Natural killer cell (primary cell): ENCODE results near the gene CHID1. TPM values are rescaled to one million over a fixed set of nuclear protein-coding genes. Genes with fewer than 3 reads are reported as not detected.

Source experiments
- ATAC-seq, 3 donors: fragments of 150-1000 bp in 2 of 3; fragments of 200-7000 bp in 1 of 3; cut with Tn5 transposase; 1 replicate in 1 of 3; 2 replicates in 2 of 3; pipeline ENCODE4 v1.10.0; 2021; ENCODE audit warnings: mild to moderate bottlenecking in 2 of 3, moderate library complexity in 2 of 3
- DNase-seq, 2 donors: peaks; one replicate each; pipeline versions ENCODE4 v3.0.0 to v3.0.0-alpha.2; 2013 to 2021; ENCODE audit warnings: mixed read lengths in 1 of 2
- H3K27ac ChIP-seq: one replicate; pipeline ENCODE4 v1.5.1; 2013; ENCODE audit warnings: mild to moderate bottlenecking, low read length
- H3K27me3 ChIP-seq: one replicate; pipeline ENCODE4 v1.6.1; 2013; ENCODE audit warnings: low read length; ENCODE audit not compliant: control insufficient read depth, insufficient read depth
- H3K36me3 ChIP-seq: one replicate; pipeline ENCODE4 v1.6.1; 2013; ENCODE audit warnings: low read length; ENCODE audit not compliant: control insufficient read depth, insufficient read depth
- H3K4me1 ChIP-seq: one replicate; pipeline ENCODE4 v1.6.1; 2013; ENCODE audit warnings: low read length; ENCODE audit not compliant: control insufficient read depth, insufficient read depth
- H3K4me3 ChIP-seq: one replicate; pipeline ENCODE4 v1.5.1; 2013; ENCODE audit warnings: low read length
- H3K9me3 ChIP-seq: one replicate; pipeline ENCODE4 v1.6.1; 2013; ENCODE audit warnings: low read length; ENCODE audit not compliant: control insufficient read depth, insufficient read depth
- H3K27ac Mint-ChIP-seq, 2 donors: one replicate each; pipeline ENCODE4 v1.8.0; 2022; ENCODE audit warnings: mild to moderate bottlenecking in 2 of 2, mixed read lengths in 2 of 2, moderate library complexity in 1 of 2
- H3K27me3 Mint-ChIP-seq, 2 donors: one replicate each; pipeline ENCODE4 v1.8.0; 2022; ENCODE audit warnings: low read depth in 2 of 2, mixed read lengths in 2 of 2
- H3K36me3 Mint-ChIP-seq: one replicate; pipeline ENCODE4 v1.8.0; 2022; ENCODE audit warnings: mixed read lengths
- H3K4me1 Mint-ChIP-seq, 2 donors: one replicate each; pipeline ENCODE4 v1.8.0; 2022; ENCODE audit warnings: mixed read lengths in 2 of 2
- H3K4me3 Mint-ChIP-seq: one replicate; pipeline ENCODE4 v1.8.0; 2022; ENCODE audit warnings: mild to moderate bottlenecking, moderate library complexity, mixed read lengths
- H3K9me3 Mint-ChIP-seq, 2 donors: one replicate each; pipeline ENCODE4 v1.8.0; 2022; ENCODE audit warnings: mixed read lengths in 2 of 2
- WGBS: methylation state at CpG from one replicate; pipeline ENCODE4 v1.1.7; 2013; ENCODE audit warnings: missing lambda C conversion rate; ENCODE audit not compliant: insufficient coverage; 5-methylcytosine and 5-hydroxymethylcytosine counted together
- intact Hi-C: fragments of 100-400 bp; cut with micrococcal nuclease; formaldehyde crosslinking; loops from one replicate; pipeline ENCODE4 v1.14.2; 2022
- total RNA-seq, 4 donors: library from RNA; stranded (reverse); fragments of 120-200 nt in 1 of 4; gene quantifications; one replicate each; pipeline versions ENCODE4 v1.2.3 to v1.2.4, GENCODE V29; 2013 to 2022
- TF ChIP-seq, protein P1 (sequence below): fragments of 200-600 bp; IDR thresholded peaks from one replicate; pipeline ENCODE4 v1.8.0; 2022; ENCODE audit warnings: antibody characterized with exemption

The CHID1 gene
- total RNA-seq, 3 donors from 2014 or later (not counting 1 experiment from before 2014, with no cell fraction given) = 32.6 to 40.3 (median 33.2) TPM

- ATAC-seq (no peak), DNase-seq (no peak)
- no peaks in the 10 kb centered on the region for H3K27me3 Mint-ChIP-seq
- Histone ChIP-seq H3K27ac (no peak overlapping the region), H3K36me3 (no peaks in the 10 kb centered on the region), H3K9me3 (no peaks in the 10 kb centered on the region), H3K27me3 (no peaks in the 10 kb centered on the region), H3K4me3 (no peak overlapping the region), H3K4me1 (no peaks in the 10 kb centered on the region)
- H3K9me3 Mint-ChIP-seq = no peaks in the 10 kb centered on the region
- no peak overlapping the region for H3K4me3 Mint-ChIP-seq
- no peak overlapping the region for H3K27ac Mint-ChIP-seq
- no peaks in the 10 kb centered on the region for H3K36me3 Mint-ChIP-seq
- 88% methylated on average over 10 of the region's 11 CpGs for WGBS
- TF ChIP-seq, protein P1, sequence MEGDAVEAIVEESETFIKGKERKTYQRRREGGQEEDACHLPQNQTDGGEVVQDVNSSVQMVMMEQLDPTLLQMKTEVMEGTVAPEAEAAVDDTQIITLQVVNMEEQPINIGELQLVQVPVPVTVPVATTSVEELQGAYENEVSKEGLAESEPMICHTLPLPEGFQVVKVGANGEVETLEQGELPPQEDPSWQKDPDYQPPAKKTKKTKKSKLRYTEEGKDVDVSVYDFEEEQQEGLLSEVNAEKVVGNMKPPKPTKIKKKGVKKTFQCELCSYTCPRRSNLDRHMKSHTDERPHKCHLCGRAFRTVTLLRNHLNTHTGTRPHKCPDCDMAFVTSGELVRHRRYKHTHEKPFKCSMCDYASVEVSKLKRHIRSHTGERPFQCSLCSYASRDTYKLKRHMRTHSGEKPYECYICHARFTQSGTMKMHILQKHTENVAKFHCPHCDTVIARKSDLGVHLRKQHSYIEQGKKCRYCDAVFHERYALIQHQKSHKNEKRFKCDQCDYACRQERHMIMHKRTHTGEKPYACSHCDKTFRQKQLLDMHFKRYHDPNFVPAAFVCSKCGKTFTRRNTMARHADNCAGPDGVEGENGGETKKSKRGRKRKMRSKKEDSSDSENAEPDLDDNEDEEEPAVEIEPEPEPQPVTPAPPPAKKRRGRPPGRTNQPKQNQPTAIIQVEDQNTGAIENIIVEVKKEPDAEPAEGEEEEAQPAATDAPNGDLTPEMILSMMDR = no peak
- H3K4me1 Mint-ChIP-seq = no peaks in the 10 kb centered on the region
- intact Hi-C loops = no loop called here
Observed at GRCh38 chr11:864898-865297, 45.7 kb downstream of the CHID1 start.

GRCh38 chr11:863910-864827, 46.4 kb downstream of the CHID1 start:
- TF ChIP-seq, protein P1 = no peak
- H3K4me3 Mint-ChIP-seq = no peak overlapping the region
- no peaks in the 10 kb centered on the region for H3K9me3 ChIP-seq
- no peaks in the 10 kb centered on the region for H3K27me3 ChIP-seq
- H3K4me1 ChIP-seq = no peaks in the 10 kb centered on the region
- 95% methylated on average over 31 of the region's 31 CpGs for WGBS
- DNase-seq (no peak), ATAC-seq (no peak)
- no peaks in the 10 kb centered on the region for H3K9me3 Mint-ChIP-seq
- no peak overlapping the region for H3K27ac Mint-ChIP-seq
- no peak overlapping the region for H3K4me3 ChIP-seq
- no peak overlapping the region for H3K27ac ChIP-seq
- H3K27me3 Mint-ChIP-seq = no peaks in the 10 kb centered on the region
- intact Hi-C loops = no loop called here
- no peaks in the 10 kb centered on the region for H3K36me3 Mint-ChIP-seq
- H3K4me1 Mint-ChIP-seq = peaks cover 0 to 4% of the 10 kb centered on the region in 2 donors
- no peaks in the 10 kb centered on the region for H3K36me3 ChIP-seq

DNA sequence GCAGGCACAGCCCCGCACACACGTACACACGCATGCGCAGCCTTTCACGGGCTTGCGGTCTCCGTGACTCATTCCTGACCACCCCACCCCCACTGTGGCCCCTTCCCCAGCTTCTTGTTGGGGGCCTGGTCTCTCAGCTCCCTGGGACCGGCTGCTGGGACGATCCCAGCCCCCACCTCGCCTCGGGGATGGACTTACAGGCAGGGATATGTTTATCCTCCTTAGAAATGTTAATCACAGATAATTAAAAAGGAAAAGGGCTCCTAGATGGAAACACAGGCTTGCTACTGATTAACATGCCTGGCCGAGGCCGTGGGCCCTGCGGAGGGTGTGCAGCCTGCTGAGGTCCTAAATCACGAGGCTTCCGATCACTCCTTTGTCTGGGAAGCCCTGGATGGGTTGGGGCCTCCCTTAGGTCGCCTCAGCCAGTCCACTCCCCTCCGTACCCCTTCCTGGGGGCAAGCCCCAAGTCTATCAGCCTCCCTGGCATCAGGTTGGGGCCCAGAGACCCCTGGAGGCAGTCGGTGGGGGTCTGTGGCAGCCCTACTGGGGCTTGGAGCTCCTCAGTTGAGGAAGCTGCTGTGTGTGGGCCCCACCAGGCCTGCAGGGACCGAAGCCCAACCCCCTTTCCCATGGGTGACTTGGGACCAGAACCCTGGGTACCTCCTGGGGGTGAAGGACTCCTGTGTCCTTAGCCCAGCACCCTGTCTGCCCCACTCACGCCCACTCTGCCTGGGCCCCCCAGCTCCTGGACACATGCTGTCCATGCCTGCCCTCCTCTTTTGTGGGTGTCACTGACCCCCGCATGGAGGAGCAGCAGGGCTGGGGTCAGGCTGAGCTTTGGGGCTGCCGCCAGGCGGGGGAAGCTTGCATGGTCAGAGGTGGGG, 47.3 kb downstream of the CHID1 start:
- no peaks in the 10 kb centered on the region for H3K27me3 Mint-ChIP-seq
- H3K36me3 Mint-ChIP-seq = no peaks in the 10 kb centered on the region
- Histone ChIP-seq H3K4me3 (no peak overlapping the region), H3K27ac (no peak overlapping the region), H3K4me1 (no peaks in the 10 kb centered on the region), H3K9me3 (no peaks in the 10 kb centered on the region), H3K36me3 (no peaks in the 10 kb centered on the region), H3K27me3 (no peaks in the 10 kb centered on the region)
- DNase-seq = no peak
- TF ChIP-seq, protein P1 = no peak
- no peak overlapping the region for H3K27ac Mint-ChIP-seq
- no peaks in the 10 kb centered on the region for H3K9me3 Mint-ChIP-seq
- 91% methylated on average over 24 of the region's 24 CpGs for WGBS
- H3K4me3 Mint-ChIP-seq = no peak overlapping the region
- H3K4me1 Mint-ChIP-seq = peaks cover 0 to 4% of the 10 kb centered on the region in 2 donors
- no peak for ATAC-seq
- intact Hi-C loops = no loop called here
